SH-SY5Y (cell line): ENCODE data around the gene COX15.

Experiments used
- GATA2 ChIP-seq: IDR thresholded peaks from 2 replicates; pipeline ENCODE4 v1.6.1; 2011; ENCODE audit warnings: mild to moderate bottlenecking, low read depth, low read length
- GATA3 ChIP-seq: IDR thresholded peaks from 2 replicates; pipeline ENCODE4 v1.6.1; 2011; ENCODE audit warnings: low read depth, mild to moderate bottlenecking, low read length, moderate library complexity

DNA sequence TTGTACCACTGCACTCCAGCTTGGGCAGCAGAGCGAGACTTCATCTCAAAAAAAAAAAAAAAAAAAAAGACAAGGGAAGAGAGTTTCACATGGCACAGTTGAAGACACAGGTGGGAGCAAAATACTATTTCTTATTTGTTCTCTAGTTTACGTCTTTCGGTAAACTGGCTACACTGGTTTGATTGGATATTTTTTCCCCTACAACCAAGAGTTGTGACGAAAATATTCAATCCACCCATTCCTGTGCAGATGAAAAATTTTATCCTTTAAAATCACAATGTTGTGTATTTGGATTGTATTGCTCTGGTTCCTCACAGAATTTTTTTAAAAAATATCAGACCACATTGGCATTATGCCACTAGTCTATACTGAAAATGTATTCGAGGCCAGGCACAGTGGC, 36.0 kb upstream of the COX15 start:
- TF ChIP-seq GATA2 (no peak), GATA3 (no peak)
